Measurements from ENCODE around the gene KRT7.

GRCh38 chr12:52216100-52216499, 16.9 kb upstream of the KRT7 start:
- no peak for TF ChIP-seq POLR2A (IDR thresholded peaks at IDR 0.05; ENCODE audit: low read length)
- no peak for TF ChIP-seq GATA1 (IDR thresholded peaks at IDR 0.05; ENCODE audit: low read depth, low read length)
